Measurements from ENCODE around the gene KDM4B.

DNA sequence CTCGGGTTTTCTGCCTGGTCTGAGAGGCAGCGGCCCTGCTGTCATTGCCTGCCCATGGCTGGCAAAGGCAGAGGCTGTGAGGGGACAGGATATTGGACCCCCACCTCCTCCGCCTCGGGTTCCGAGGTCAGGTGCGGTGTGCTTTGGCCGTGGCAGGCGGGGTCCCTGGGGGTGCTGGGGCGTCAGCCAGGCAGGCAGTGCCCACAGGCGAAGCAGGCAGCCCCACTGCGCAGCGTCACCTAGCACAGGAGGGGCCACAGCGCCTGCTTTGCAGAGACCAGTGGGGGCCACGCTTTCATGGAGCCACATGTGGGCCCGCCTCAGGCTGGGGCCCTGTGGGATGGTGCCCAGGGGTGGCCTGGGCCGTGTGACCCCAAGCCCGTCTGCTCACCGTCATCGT is 96.0 kb downstream of the KDM4B start:
- TF ChIP-seq POLR2A (IDR thresholded peaks at IDR 0.05), result no peak
- TF ChIP-seq, protein P1, sequence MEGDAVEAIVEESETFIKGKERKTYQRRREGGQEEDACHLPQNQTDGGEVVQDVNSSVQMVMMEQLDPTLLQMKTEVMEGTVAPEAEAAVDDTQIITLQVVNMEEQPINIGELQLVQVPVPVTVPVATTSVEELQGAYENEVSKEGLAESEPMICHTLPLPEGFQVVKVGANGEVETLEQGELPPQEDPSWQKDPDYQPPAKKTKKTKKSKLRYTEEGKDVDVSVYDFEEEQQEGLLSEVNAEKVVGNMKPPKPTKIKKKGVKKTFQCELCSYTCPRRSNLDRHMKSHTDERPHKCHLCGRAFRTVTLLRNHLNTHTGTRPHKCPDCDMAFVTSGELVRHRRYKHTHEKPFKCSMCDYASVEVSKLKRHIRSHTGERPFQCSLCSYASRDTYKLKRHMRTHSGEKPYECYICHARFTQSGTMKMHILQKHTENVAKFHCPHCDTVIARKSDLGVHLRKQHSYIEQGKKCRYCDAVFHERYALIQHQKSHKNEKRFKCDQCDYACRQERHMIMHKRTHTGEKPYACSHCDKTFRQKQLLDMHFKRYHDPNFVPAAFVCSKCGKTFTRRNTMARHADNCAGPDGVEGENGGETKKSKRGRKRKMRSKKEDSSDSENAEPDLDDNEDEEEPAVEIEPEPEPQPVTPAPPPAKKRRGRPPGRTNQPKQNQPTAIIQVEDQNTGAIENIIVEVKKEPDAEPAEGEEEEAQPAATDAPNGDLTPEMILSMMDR (IDR thresholded peaks at IDR 0.05), result no peak
